DMS153 (cell line): ENCODE results near the gene DNTT.
"Not testable (repeated sequence)": the region's sequence is repeated elsewhere in the genome, so short reads cannot be mapped to it uniquely, and the experiment has no call there.

Source experiments
- DNase-seq: peaks from one replicate; lab custom pipeline; 2025; lab: John Stamatoyannopoulos, UW

Gene DNTT

GRCh38 chr10:96276426-96276825 lies 27.8 kb upstream of the DNTT start:
- DNase-seq, result no peak

- no peak for DNase-seq
Measured at GRCh38 chr10:96276831-96277230, 27.4 kb upstream of the DNTT start.

GRCh38 chr10:96279191-96279641 lies 25.0 kb upstream of the DNTT start:
- no peak for DNase-seq

GRCh38 chr10:96280859-96281258 lies 23.4 kb upstream of the DNTT start:
- DNase-seq, result no peak

GRCh38 chr10:96281444-96282029 lies 22.7 kb upstream of the DNTT start:
- no peak for DNase-seq

- DNase-seq, result no peak
Measured at GRCh38 chr10:96283351-96283750, 20.9 kb upstream of the DNTT start.

- no peak for DNase-seq
Measured at GRCh38 chr10:96283756-96284155, 20.5 kb upstream of the DNTT start.

GRCh38 chr10:96285331-96285752 lies 18.9 kb upstream of the DNTT start:
- DNase-seq, result no peak

GRCh38 chr10:96287392-96288105 lies 16.7 kb upstream of the DNTT start:
- no peak for DNase-seq

- DNase-seq, result no peak
Measured at GRCh38 chr10:96288151-96288621, 16.0 kb upstream of the DNTT start.

GRCh38 chr10:96289218-96289910 lies 14.9 kb upstream of the DNTT start:
- DNase-seq, result no peak

- DNase-seq, result no peak
Measured at GRCh38 chr10:96290368-96291133, 13.7 kb upstream of the DNTT start.

- peak; percentile 21 for DNase-seq
Measured at GRCh38 chr10:96292971-96293920, 11.0 kb upstream of the DNTT start.

- no peak for DNase-seq
Measured at GRCh38 chr10:96295475-96295874, 8.8 kb upstream of the DNTT start.

- DNase-seq, result no peak
Measured at GRCh38 chr10:96297486-96297885, 6.7 kb upstream of the DNTT start.

- DNase-seq, result no peak
Measured at GRCh38 chr10:96298362-96298761, 5.9 kb upstream of the DNTT start.

- DNase-seq, result no peak
Measured at GRCh38 chr10:96299383-96299782, 4.9 kb upstream of the DNTT start.

- DNase-seq, result no peak
Measured at GRCh38 chr10:96301616-96302015, 2.6 kb upstream of the DNTT start.

- no peak for DNase-seq
Measured at GRCh38 chr10:96305019-96305418, 785 bp downstream of the DNTT start.

GRCh38 chr10:96306516-96306915 lies 2.3 kb downstream of the DNTT start:
- DNase-seq, result no peak

GRCh38 chr10:96308854-96309253 lies 4.6 kb downstream of the DNTT start:
- not testable (repeated sequence) for DNase-seq
